ENCODE measurements around the gene NPS.

Gene NPS

DNA sequence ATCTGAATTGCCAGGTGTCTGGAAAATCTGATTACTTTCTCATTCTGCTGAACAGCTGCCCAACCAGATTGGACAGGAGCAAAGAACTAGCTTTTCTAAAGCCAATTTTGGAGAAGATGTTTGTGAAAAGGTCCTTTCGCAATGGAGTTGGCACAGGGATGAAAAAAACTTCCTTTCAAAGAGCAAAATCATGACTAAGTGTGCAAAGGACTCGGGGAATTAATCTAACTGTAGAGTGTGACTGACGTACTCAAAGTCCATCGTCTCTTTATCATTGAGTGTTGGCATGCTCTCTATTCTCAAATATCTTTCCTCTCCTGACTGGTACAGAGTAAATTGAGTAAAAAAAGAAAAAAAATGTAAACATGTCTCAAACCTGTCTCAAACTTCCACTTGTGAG lies 3.3 kb downstream of the NPS start:
- no peak overlapping the region for H3K4me2 ChIP-seq (ENCODE audit: low read length)
- H4K91ac ChIP-seq (ENCODE audit: low read depth, low read length): no peak overlapping the region
- no peak overlapping the region for H3K4me3 ChIP-seq (ENCODE audit: low read depth, low read length)
- no peak overlapping the region for H4K8ac ChIP-seq (ENCODE audit: low read depth, low read length)
- no peak overlapping the region for H3K27ac ChIP-seq (ENCODE audit: low read depth, low read length)
- H2BK12ac ChIP-seq (ENCODE audit: low read length): no peak overlapping the region
- no peak overlapping the region for H2BK5ac ChIP-seq (ENCODE audit: low read depth, low read length, poor library complexity)
- H2BK120ac ChIP-seq (ENCODE audit: insufficient read depth, low read length, poor library complexity): no peak overlapping the region
- H3K14ac ChIP-seq (ENCODE audit: low read length): no peak overlapping the region
- DNase-seq: no peak
- H3K36me3 ChIP-seq (ENCODE audit: control insufficient read depth in 1 of 2, insufficient read depth in 2 of 2, low read length in 2 of 2): no peaks in the 10 kb centered on the region
- no peaks in the 10 kb centered on the region for H3K79me1 ChIP-seq (ENCODE audit: low read length)
- no peak overlapping the region for H2AK5ac ChIP-seq (ENCODE audit: low read length)
- H3K18ac ChIP-seq (ENCODE audit: low read length): no peak overlapping the region
- no peaks in the 10 kb centered on the region for H3K4me1 ChIP-seq (ENCODE audit: control insufficient read depth in 1 of 2, insufficient read depth in 2 of 2, low read length in 2 of 2)
- no peaks in the 10 kb centered on the region for H3K27me3 ChIP-seq (ENCODE audit: insufficient read depth, low read length)
- no peaks in the 10 kb centered on the region for H3K79me2 ChIP-seq (ENCODE audit: control insufficient read depth, insufficient read depth, low read length, poor library complexity)
- H3K9me3 ChIP-seq (ENCODE audit: insufficient read depth, low read depth, low read length): no peaks in the 10 kb centered on the region
- H3K9ac ChIP-seq (ENCODE audit: low read length): no peak overlapping the region
- no peak overlapping the region for H3K4ac ChIP-seq (ENCODE audit: low read depth, low read length)
- no CpG with 5 or more reads among the region's 4 CpGs for WGBS (ENCODE audit: extremely low coverage, insufficient coverage, insufficient read length)
- H3K23ac ChIP-seq (ENCODE audit: low read length): no peak overlapping the region
- H4K12ac ChIP-seq (ENCODE audit: low read depth, low read length): no peak overlapping the region
- no peak overlapping the region for H2AFZ ChIP-seq (ENCODE audit: insufficient read depth, low read length, poor library complexity)

GRCh38 chr10:127553417-127553816 lies 4.3 kb downstream of the NPS start:
- Histone ChIP-seq H3K79me2 (ENCODE audit: control insufficient read depth, insufficient read depth, low read length, poor library complexity) (no peaks in the 10 kb centered on the region), H3K4me1 (ENCODE audit: control insufficient read depth in 1 of 2, insufficient read depth in 2 of 2, low read length in 2 of 2) (no peaks in the 10 kb centered on the region), H3K9ac (ENCODE audit: low read length) (no peak overlapping the region), H3K23ac (ENCODE audit: low read length) (no peak overlapping the region), H2BK5ac (ENCODE audit: low read depth, low read length, poor library complexity) (no peak overlapping the region), H2AK5ac (ENCODE audit: low read length) (no peak overlapping the region), H3K27me3 (ENCODE audit: insufficient read depth, low read length) (no peaks in the 10 kb centered on the region), H3K14ac (ENCODE audit: low read length) (no peak overlapping the region), H3K9me3 (ENCODE audit: insufficient read depth, low read depth, low read length) (no peaks in the 10 kb centered on the region), H2BK120ac (ENCODE audit: insufficient read depth, low read length, poor library complexity) (no peak overlapping the region), H2BK12ac (ENCODE audit: low read length) (no peak overlapping the region), H4K12ac (ENCODE audit: low read depth, low read length) (no peak overlapping the region), H3K27ac (ENCODE audit: low read depth, low read length) (no peak overlapping the region), H3K36me3 (ENCODE audit: control insufficient read depth in 1 of 2, insufficient read depth in 2 of 2, low read length in 2 of 2) (no peaks in the 10 kb centered on the region), H4K8ac (ENCODE audit: low read depth, low read length) (no peak overlapping the region), H3K4me3 (ENCODE audit: low read depth, low read length) (no peak overlapping the region), H3K4ac (ENCODE audit: low read depth, low read length) (no peak overlapping the region), H3K79me1 (ENCODE audit: low read length) (no peaks in the 10 kb centered on the region), H3K18ac (ENCODE audit: low read length) (no peak overlapping the region), H2AFZ (ENCODE audit: insufficient read depth, low read length, poor library complexity) (no peak overlapping the region), H3K4me2 (ENCODE audit: low read length) (no peak overlapping the region), H4K91ac (ENCODE audit: low read depth, low read length) (no peak overlapping the region)
- no peak for DNase-seq
- no CpG with 5 or more reads among the region's 7 CpGs for WGBS (ENCODE audit: extremely low coverage, insufficient coverage, insufficient read length)

DNA sequence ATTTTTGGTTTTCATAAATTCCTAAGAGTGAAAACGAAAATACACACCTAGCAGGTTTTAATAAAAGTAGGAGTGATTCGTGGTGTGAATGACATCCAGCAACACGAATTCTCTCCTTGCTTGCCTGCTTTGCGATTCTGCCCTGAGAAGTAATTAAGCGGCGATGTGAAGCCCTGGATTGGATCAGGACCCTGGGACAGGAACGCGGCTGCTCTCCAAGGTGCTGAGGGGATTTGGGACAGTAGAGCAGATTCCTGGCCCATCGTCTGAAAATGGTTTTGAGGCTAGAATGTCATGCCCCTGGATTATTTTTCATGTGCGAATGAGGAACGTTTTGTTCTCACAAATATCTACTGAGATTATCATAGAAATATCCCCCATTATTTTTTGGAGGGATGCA lies 7.8 kb downstream of the NPS start:
- no CpG with 5 or more reads among the region's 11 CpGs for WGBS (ENCODE audit: extremely low coverage, insufficient coverage, insufficient read length)
- Histone ChIP-seq H3K14ac (ENCODE audit: low read length) (no peak overlapping the region), H3K4ac (ENCODE audit: low read depth, low read length) (no peak overlapping the region), H3K36me3 (ENCODE audit: control insufficient read depth in 1 of 2, insufficient read depth in 2 of 2, low read length in 2 of 2) (no peaks in the 10 kb centered on the region), H3K9me3 (ENCODE audit: insufficient read depth, low read depth, low read length) (no peaks in the 10 kb centered on the region), H4K12ac (ENCODE audit: low read depth, low read length) (no peak overlapping the region), H3K18ac (ENCODE audit: low read length) (no peak overlapping the region), H3K4me1 (ENCODE audit: control insufficient read depth in 1 of 2, insufficient read depth in 2 of 2, low read length in 2 of 2) (no peaks in the 10 kb centered on the region), H3K23ac (ENCODE audit: low read length) (no peak overlapping the region), H4K91ac (ENCODE audit: low read depth, low read length) (no peak overlapping the region), H3K27me3 (ENCODE audit: insufficient read depth, low read length) (no peaks in the 10 kb centered on the region), H4K8ac (ENCODE audit: low read depth, low read length) (no peak overlapping the region), H3K27ac (ENCODE audit: low read depth, low read length) (no peak overlapping the region), H3K79me2 (ENCODE audit: control insufficient read depth, insufficient read depth, low read length, poor library complexity) (no peaks in the 10 kb centered on the region), H3K79me1 (ENCODE audit: low read length) (no peaks in the 10 kb centered on the region), H3K9ac (ENCODE audit: low read length) (no peak overlapping the region), H2AFZ (ENCODE audit: insufficient read depth, low read length, poor library complexity) (no peak overlapping the region), H2BK12ac (ENCODE audit: low read length) (no peak overlapping the region), H3K4me2 (ENCODE audit: low read length) (no peak overlapping the region), H3K4me3 (ENCODE audit: low read depth, low read length) (no peak overlapping the region), H2BK120ac (ENCODE audit: insufficient read depth, low read length, poor library complexity) (no peak overlapping the region), H2AK5ac (ENCODE audit: low read length) (no peak overlapping the region), H2BK5ac (ENCODE audit: low read depth, low read length, poor library complexity) (no peak overlapping the region)
- DNase-seq: peak in 1 of 2 donors; percentile 9

DNA sequence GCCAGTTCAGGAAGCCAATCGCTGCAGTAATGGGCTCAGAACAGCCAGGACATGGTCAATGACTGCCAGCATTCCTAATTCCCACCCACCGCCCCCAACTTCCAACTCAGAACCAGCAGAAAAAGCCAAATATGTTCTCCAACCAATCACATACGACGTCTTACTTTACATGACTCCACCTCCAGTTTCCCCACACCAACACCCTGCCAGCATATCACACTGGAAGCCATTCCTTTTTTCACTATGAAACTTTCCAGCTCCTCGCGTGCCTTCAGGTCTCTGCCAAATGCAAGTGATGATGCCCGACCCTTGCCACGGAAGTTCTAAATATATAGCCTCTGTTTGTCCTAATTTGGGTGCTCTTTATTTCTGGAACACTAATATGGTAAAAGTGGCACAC lies 12.5 kb downstream of the NPS start:
- H3K18ac ChIP-seq (ENCODE audit: low read length): no peak overlapping the region
- no peaks in the 10 kb centered on the region for H3K9me3 ChIP-seq (ENCODE audit: insufficient read depth, low read depth, low read length)
- DNase-seq: no peak
- no peak overlapping the region for H3K4me2 ChIP-seq (ENCODE audit: low read length)
- no CpG with 5 or more reads among the region's 8 CpGs for WGBS (ENCODE audit: extremely low coverage, insufficient coverage, insufficient read length)
- no peak overlapping the region for H3K27ac ChIP-seq (ENCODE audit: low read depth, low read length)
- H3K4me3 ChIP-seq (ENCODE audit: low read depth, low read length): no peak overlapping the region
- no peaks in the 10 kb centered on the region for H3K79me2 ChIP-seq (ENCODE audit: control insufficient read depth, insufficient read depth, low read length, poor library complexity)
- no peaks in the 10 kb centered on the region for H3K79me1 ChIP-seq (ENCODE audit: low read length)
- H2AFZ ChIP-seq (ENCODE audit: insufficient read depth, low read length, poor library complexity): no peak overlapping the region
- no peak overlapping the region for H2BK5ac ChIP-seq (ENCODE audit: low read depth, low read length, poor library complexity)
- no peak overlapping the region for H2BK120ac ChIP-seq (ENCODE audit: insufficient read depth, low read length, poor library complexity)
- no peak overlapping the region for H4K91ac ChIP-seq (ENCODE audit: low read depth, low read length)
- no peak overlapping the region for H3K4ac ChIP-seq (ENCODE audit: low read depth, low read length)
- H3K14ac ChIP-seq (ENCODE audit: low read length): no peak overlapping the region
- no peak overlapping the region for H3K23ac ChIP-seq (ENCODE audit: low read length)
- H3K4me1 ChIP-seq (ENCODE audit: control insufficient read depth in 1 of 2, insufficient read depth in 2 of 2, low read length in 2 of 2): no peaks in the 10 kb centered on the region
- no peak overlapping the region for H2AK5ac ChIP-seq (ENCODE audit: low read length)
- peak overlapping the region; percentile 38 for H3K9ac ChIP-seq (ENCODE audit: low read length)
- no peaks in the 10 kb centered on the region for H3K36me3 ChIP-seq (ENCODE audit: control insufficient read depth in 1 of 2, insufficient read depth in 2 of 2, low read length in 2 of 2)
- H4K8ac ChIP-seq (ENCODE audit: low read depth, low read length): no peak overlapping the region
- no peak overlapping the region for H4K12ac ChIP-seq (ENCODE audit: low read depth, low read length)
- H2BK12ac ChIP-seq (ENCODE audit: low read length): no peak overlapping the region
- H3K27me3 ChIP-seq (ENCODE audit: insufficient read depth, low read length): no peaks in the 10 kb centered on the region

All from trophoblast cell (in vitro differentiated cells and primary cell).